HG03439 (cell line): ENCODE data around the gene SLC10A3.

Experiments
- ATAC-seq: cut with Tn5 transposase; IDR thresholded peaks from one replicate; pipeline ENCODE4 v1.9.1; 2021; ENCODE audit warnings: mild to moderate bottlenecking, moderate library complexity; ENCODE audit not compliant: unreplicated experiment

Gene SLC10A3

GRCh38 chrX:154441984-154442707 lies 48.3 kb downstream of the SLC10A3 start:
- no peak for ATAC-seq

- ATAC-seq, result no peak
These were observed 48.9 kb downstream of the SLC10A3 start for GRCh38 chrX:154441564-154441963.

- ATAC-seq, result no peak
These were observed 49.6 kb downstream of the SLC10A3 start for GRCh38 chrX:154440623-154441357.

DNA sequence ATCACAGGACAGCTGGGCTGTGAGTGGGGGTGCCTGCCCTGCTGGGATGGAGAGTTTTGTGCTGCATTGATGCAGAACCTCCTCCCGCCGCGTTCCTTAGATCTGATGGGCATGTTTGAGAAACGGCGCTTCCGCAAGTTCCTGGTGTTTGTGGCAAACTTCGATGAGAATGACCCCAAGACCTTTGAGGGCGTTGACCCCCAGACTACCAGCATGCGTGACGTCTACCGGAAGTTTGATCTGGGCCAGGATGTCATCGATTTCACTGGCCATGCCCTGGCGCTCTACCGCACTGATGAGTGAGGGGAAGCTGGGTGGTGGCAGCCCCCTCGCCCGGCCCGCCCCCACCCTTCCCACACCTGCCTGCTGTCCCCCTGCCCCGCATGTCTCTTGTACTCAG lies 50.6 kb downstream of the SLC10A3 start:
- ATAC-seq, result no peak

DNA sequence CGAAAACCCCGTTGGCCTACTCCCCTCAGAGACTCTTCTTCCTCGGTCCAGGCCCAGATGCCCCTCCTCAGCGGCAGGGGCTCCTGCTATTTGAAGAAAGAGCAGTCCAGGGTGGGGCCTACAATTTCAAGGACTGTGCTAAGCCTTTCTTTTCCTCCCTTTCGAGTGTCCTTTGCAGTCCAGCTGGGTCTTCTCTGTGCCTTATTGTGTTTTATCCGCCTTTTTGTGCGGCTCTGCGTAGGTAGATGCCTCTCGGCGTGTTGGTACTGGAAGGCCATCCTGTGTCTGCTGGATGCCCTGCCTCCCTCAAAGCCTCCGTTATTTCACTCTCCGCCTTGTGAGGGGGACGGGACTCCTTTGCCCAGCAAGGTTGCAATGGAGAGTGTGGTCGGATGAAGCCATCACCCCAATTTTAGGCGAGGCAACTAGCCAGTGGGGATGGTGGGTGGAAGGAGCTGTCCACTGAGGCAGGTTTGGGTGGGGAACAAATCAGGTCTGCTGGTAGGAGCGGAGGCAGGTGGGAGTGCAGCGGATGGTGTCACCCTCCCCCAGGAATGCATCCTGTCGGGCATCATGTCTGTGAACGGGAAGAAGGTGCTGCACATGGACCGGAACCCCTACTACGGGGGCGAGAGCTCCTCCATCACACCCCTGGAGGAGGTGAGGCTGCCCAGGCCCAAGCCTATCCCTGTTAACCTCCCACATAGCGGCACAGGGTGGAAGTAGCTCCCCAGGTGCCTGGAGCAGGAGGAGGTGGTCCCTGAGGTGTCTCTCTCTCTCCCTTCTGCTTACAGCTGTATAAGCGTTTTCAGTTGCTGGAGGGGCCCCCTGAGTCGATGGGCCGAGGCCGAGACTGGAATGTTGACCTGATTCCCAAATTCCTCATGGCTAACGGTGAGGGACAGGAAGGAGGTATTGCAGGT lies 52.2 kb downstream of the SLC10A3 start:
- no peak for ATAC-seq
